ENCODE data around the gene COPS2. TPM values are rescaled to one million over a fixed set of nuclear protein-coding genes. Genes with fewer than 3 reads are reported as not detected.
"Not testable (repeated sequence)": the region's sequence is repeated elsewhere in the genome, so short reads cannot be mapped to it uniquely, and the experiment has no call there.

COPS2 gene
- total RNA-seq, 3 donors from 2014 or later, result 99.4 to 108 (median 99.8) TPM

DNA sequence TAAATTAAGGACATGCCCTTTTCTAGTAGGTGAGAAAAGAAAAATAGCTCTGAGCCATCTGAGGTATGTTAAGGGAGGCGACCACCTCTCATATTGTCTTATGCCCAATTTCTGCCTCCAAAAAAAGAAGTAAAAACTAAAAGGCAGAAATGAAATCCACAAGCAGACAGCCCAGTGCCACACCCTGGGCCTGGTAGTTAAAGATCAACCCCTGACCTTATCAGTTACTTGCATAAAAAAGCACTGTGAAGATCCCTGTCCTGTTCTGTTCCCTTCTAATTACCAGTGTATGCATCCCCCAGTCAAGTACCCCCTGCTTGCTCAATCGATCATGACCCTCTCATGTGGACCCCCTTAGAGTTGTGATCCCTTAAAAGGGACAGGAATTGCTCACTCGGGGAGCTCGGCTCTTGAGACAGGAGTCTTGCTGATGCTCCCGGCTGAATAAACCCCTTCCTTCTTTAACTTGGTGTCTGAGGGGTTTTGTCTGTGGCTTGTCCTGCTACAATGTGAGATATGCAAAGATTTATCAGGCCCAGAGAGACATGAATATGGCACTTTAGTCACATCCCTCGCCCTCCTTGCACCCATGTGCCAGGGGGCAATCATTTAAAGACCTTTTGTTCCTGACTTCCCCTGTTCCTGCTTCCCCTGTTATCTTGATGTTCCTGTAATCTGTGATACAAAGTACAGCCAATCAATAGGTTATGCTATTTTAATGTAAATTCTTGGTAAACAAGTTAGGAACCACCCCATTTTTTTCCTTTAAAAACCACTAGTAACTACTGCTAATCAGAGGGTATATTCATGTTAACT lies 20.4 kb upstream of the COPS2 start:
- not testable (repeated sequence) for H3K36me3 Mint-ChIP-seq (ENCODE audit: insufficient read depth); H3K27me3 Mint-ChIP-seq (ENCODE audit: low read depth); DNase-seq; H3K4me3 Mint-ChIP-seq; ATAC-seq; H3K9me3 Mint-ChIP-seq
- H3K4me1 Mint-ChIP-seq (ENCODE audit: low read depth), result peaks cover 32% of the 10 kb centered on the region

DNA sequence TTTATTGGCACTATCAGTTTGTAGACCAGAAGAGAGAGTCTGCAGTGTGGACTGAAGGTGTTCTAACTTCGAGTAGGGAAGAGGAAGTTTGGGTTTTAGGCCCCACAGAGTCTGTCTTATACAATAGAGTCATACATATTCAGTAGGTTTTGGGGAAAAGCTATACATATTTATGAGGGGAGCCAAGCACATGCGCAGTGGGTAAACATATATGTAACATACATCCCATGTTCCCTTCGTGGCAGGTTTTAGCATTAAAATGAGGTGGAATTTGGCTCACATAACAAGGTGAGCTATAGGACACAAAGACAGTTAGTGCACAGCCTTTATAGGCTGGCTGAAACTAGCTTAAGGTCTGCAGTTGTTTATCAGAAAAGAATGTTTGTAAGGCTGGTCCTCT lies 19.5 kb upstream of the COPS2 start:
- H3K9me3 Mint-ChIP-seq, result no peaks in the 10 kb centered on the region
- ATAC-seq (no peak), DNase-seq (no peak)
- no peaks in the 10 kb centered on the region for H3K27me3 Mint-ChIP-seq (ENCODE audit: low read depth)
- peaks cover 40% of the 10 kb centered on the region for H3K4me1 Mint-ChIP-seq (ENCODE audit: low read depth)
- no peak overlapping the region for H3K4me3 Mint-ChIP-seq
- H3K36me3 Mint-ChIP-seq (ENCODE audit: insufficient read depth), result peaks cover 8% of the 10 kb centered on the region

DNA sequence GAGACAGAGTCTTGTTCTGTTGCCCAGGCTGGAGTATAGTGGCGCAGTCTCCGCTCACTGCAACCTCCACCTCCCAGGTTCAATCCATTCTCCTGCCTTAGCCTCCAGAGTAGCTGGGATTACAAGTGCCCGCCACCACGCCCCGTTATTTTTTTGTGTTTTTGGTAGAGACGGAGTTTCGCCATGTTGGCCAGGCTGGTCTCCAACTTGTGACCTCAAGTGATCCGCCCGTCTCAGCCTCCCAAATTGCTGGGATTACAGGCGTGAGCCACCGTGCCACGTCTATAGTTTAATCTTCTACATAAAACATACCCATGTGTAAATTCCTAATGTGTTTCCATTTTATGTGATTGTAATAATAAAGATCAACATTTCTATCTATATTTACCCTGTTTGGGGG lies 16.4 kb upstream of the COPS2 start:
- ATAC-seq (no peak), DNase-seq (no peak)
- H3K4me1 Mint-ChIP-seq (ENCODE audit: low read depth), result peaks cover 46% of the 10 kb centered on the region
- H3K9me3 Mint-ChIP-seq, result no peaks in the 10 kb centered on the region
- no peaks in the 10 kb centered on the region for H3K27me3 Mint-ChIP-seq (ENCODE audit: low read depth)
- peaks cover 4% of the 10 kb centered on the region for H3K36me3 Mint-ChIP-seq (ENCODE audit: insufficient read depth)
- peak overlapping the region; percentile 96 for H3K4me3 Mint-ChIP-seq

DNA sequence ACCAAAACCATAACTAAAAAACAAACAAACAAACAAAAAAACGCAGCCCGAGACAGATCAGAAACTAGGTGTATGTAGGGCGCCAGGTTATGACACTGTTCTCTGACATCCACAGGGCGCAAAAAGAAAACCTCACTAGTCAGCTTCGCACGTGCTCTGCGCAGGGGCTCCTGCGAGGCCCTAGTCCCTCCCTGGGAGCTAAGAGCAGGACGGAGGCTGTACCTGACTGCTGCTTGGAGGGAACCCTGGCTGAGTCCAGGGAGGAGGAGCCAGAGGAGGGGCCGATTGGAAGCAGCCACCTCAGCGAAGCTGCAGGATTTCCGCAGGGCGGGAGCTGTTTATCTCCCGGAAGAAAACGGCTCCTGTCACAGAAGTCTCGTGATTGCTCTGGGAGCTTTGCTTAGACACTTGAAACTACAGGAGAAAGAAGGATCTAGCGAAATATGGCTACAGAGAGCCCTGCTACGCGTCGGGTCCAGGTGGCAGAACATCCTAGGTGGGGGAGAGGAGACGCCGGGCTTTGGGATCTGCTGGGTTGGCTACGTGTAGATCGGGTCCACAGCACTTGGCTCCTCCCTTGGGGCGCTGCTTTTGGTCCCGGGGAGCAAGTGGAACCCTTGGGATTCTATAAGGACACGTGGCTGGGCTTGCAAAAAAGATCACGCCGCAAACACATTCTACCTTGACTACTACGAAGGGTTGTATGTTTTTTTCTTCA lies 14.6 kb upstream of the COPS2 start, which contains the start of gene GALK2:
Gene GALK2, plus strand, starts transcription at position 368 of the 718 bp plus-strand sequence. Its CDS starts 76 bp downstream, at position 444.
- peak; percentile 62 for DNase-seq
- no peaks in the 10 kb centered on the region for H3K27me3 Mint-ChIP-seq (ENCODE audit: low read depth)
- peak; percentile 99 to 100 for ATAC-seq
- H3K36me3 Mint-ChIP-seq (ENCODE audit: insufficient read depth), result peaks cover 4% of the 10 kb centered on the region
- no peaks in the 10 kb centered on the region for H3K9me3 Mint-ChIP-seq
- H3K4me1 Mint-ChIP-seq (ENCODE audit: low read depth), result peaks cover 40% of the 10 kb centered on the region
- peak within 1 kb of the TSS; percentile 96 for H3K4me3 Mint-ChIP-seq

DNA sequence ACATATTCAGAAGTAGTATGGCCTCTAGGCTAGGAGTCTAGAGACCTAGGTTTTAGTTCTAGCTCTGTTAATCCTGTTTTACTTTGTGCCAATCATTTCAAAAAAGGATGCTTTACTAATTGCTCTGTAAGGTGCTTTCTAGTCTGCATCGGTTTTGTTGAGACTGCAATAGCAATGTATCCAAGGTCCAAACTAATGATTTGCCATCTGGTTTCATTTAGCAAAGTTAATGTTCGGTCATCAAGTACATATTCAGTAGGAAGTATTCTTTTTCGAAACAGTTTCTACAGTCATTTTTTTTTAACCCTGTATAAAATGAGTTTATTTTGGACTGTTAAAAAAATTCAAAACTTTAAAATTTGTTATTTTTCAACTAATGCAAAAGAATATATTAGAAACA lies 12.6 kb upstream of the COPS2 start:
- H3K9me3 Mint-ChIP-seq, result no peaks in the 10 kb centered on the region

DNA sequence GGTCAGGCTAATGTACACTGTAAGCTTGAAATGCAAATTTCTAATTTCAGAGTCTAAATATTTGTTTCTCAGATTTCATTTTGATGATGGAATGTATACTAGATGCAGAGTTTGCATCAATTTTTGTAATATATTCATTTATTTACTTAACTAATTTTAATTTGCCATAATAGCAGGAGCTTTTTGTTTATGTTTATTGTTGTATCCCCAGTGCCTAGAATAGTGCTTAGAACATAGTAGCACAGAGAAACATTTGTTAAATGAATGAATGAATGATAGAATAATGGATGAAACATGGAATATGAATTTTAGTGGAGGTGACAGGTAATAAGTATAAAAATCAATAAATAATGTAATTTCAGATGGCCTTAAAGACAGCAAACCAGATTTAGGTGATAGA lies 9.5 kb upstream of the COPS2 start:
- ATAC-seq (no peak), DNase-seq (no peak)
- Mint-ChIP-seq H3K9me3 (no peaks in the 10 kb centered on the region), H3K27me3 (ENCODE audit: low read depth) (no peaks in the 10 kb centered on the region), H3K36me3 (ENCODE audit: insufficient read depth) (peaks cover 12% of the 10 kb centered on the region), H3K4me3 (no peak overlapping the region), H3K4me1 (ENCODE audit: low read depth) (peaks cover 9% of the 10 kb centered on the region)

More for the DNA sequence above, 12.6 kb upstream of the COPS2 start:
- H3K36me3 Mint-ChIP-seq (ENCODE audit: insufficient read depth), result peaks cover 4% of the 10 kb centered on the region
- H3K4me3 Mint-ChIP-seq, result no peak overlapping the region
- ATAC-seq (no peak), DNase-seq (no peak)
- no peaks in the 10 kb centered on the region for H3K27me3 Mint-ChIP-seq (ENCODE audit: low read depth)
- peaks cover 34% of the 10 kb centered on the region for H3K4me1 Mint-ChIP-seq (ENCODE audit: low read depth)

DNA sequence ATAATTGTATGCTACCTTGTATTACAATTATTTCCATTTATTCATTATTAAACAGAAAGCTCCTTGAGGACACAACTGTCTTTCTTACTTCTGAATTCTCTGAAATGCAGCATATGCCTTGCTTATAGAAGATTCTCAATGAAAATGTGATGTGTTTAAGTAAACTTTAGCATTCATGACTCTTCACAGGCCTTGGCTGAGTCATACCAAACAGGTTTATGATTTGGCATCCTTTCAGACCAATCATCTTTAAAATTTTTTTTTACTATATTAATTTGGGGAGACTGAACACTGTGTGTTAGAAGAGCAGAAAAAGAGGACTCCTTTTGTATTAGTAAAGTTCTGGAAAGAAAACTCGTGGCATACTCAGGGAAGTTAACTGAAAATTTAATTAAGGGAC lies 8.3 kb upstream of the COPS2 start:
- ATAC-seq (no peak), DNase-seq (no peak)
- no peaks in the 10 kb centered on the region for H3K27me3 Mint-ChIP-seq (ENCODE audit: low read depth)
- H3K36me3 Mint-ChIP-seq (ENCODE audit: insufficient read depth), result peaks cover 12% of the 10 kb centered on the region
- no peaks in the 10 kb centered on the region for H3K9me3 Mint-ChIP-seq
- H3K4me1 Mint-ChIP-seq (ENCODE audit: low read depth), result peaks cover 2% of the 10 kb centered on the region
- no peak overlapping the region for H3K4me3 Mint-ChIP-seq

DNA sequence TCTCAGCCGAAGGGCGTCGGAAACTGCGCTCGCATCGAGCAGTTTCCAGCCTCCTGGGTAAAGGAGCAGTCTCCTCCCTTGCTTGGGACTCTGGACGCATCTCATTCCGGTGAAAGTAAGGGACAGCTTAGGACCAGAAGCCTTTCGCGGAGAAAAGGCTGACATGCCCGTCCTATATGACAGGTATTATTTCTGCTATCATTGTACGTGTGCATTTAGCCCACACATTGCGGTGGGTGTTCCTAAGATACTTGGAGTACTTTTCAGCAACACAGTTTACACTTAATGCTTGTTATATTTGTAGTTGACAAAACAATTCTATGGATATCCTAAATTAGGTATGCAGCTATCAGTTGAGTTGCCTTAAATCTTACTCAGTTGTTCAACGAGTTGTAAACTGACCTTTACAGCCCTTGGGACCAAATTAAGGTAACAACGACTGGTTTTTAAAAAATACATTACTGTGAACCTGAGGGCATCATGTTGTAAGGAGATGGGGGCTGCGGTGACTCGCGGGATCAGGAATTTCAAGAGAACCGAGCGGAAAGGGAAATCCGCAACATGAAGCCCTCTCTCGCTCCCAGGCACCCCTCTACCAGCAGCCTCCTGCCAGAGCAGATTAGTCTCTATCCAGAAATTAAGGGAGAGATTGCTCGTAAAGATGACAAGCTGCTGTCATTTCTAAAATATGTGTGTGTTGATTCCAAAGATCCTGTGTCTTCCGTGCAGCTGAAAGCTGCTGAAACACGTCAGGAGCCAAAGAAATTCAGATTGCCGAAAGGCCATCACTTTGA lies 632 bp upstream of the COPS2 start:
- Mint-ChIP-seq H3K9me3 (no peaks in the 10 kb centered on the region), H3K4me3 (peak overlapping the region; percentile 94), H3K36me3 (ENCODE audit: insufficient read depth) (no peaks in the 10 kb centered on the region), H3K27me3 (ENCODE audit: low read depth) (no peaks in the 10 kb centered on the region), H3K4me1 (ENCODE audit: low read depth) (peaks cover 44% of the 10 kb centered on the region)
- ATAC-seq (no peak), DNase-seq (no peak)

DNA sequence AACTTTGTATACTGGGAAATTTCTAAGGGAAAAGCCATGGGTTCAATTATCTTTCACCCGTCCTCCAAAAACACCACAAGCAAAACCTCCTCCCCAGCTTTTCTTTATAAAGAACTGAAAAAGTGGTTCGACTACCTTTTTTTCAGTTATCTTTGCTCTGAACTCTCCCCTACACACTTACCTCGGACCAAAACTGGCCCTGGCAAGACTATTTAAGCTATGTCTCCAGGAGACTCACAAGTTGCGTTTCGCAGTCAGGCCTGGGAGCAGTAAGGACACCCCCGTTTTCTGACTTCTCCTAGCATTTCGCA lies 645 bp downstream of the COPS2 start:
- peaks cover 4% of the 10 kb centered on the region for H3K36me3 Mint-ChIP-seq (ENCODE audit: insufficient read depth)
- ATAC-seq (no peak), DNase-seq (no peak)
- H3K27me3 Mint-ChIP-seq (ENCODE audit: low read depth), result no peaks in the 10 kb centered on the region
- peaks cover 48% of the 10 kb centered on the region for H3K4me1 Mint-ChIP-seq (ENCODE audit: low read depth)
- no peaks in the 10 kb centered on the region for H3K9me3 Mint-ChIP-seq
- peak overlapping the region; percentile 94 for H3K4me3 Mint-ChIP-seq

DNA sequence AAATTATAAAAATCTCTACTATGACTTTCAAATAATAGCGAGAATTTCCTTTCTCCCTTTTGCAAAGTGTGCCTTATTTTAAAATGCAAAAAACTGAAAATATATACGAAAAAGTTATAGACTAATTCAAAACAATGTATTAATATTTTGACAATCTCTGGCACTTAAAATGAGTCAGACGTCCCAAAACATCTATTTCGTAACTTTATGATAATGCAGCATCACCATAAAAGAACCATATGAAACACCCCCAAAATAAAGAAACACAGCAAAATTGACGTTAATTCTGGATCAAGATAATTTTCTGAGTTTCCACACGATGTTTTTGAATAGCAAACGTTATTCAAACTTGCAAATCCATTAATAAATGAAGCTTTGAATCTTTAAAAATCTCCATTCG lies 1.0 kb downstream of the COPS2 start:
- H3K27me3 Mint-ChIP-seq (ENCODE audit: low read depth), result no peaks in the 10 kb centered on the region
- ATAC-seq (no peak), DNase-seq (no peak)
- H3K4me3 Mint-ChIP-seq, result peak overlapping the region; percentile 94
- H3K36me3 Mint-ChIP-seq (ENCODE audit: insufficient read depth), result peaks cover 5% of the 10 kb centered on the region
- peaks cover 51% of the 10 kb centered on the region for H3K4me1 Mint-ChIP-seq (ENCODE audit: low read depth)
- no peaks in the 10 kb centered on the region for H3K9me3 Mint-ChIP-seq

DNA sequence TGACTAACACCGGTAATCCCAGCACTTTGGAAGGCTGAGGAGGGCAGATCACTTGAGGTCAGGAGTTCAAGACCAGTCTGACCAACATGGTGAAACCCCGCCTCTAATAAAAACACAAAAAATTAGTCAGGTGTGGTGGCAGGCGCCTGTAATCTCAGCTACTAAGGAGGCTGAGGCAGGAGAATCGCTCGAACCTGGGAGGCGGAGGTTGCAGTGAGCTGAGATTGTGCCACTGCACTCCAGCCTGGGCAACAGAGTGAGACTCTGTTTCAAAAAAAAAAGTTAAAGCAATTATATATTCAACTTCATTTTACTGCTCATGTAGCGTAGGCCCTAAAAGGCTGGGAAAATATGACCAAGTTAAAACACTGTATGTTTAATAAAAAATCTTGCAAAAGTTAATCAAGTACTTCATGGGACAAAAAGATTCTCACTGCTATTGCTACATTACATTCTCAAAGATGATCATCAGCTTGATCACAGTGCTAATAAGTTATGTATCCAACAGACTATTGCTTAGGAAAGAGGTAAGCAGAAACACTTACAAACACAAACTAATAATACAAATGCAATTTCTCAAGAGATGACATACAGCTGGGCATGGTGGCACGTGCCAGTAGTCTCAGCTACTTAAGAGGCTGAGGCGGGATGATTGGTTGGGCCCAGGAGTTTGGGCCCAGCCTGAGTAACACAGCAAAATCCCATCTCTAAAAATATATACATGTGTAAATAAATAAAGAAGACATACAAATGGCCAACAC lies 2.7 kb downstream of the COPS2 start:
- Mint-ChIP-seq H3K4me3 (peak overlapping the region; percentile 94), H3K27me3 (ENCODE audit: low read depth) (no peaks in the 10 kb centered on the region), H3K9me3 (no peaks in the 10 kb centered on the region), H3K36me3 (ENCODE audit: insufficient read depth) (peaks cover 9% of the 10 kb centered on the region), H3K4me1 (ENCODE audit: low read depth) (peaks cover 62% of the 10 kb centered on the region)
- no peak for DNase-seq
- no peak for ATAC-seq

DNA sequence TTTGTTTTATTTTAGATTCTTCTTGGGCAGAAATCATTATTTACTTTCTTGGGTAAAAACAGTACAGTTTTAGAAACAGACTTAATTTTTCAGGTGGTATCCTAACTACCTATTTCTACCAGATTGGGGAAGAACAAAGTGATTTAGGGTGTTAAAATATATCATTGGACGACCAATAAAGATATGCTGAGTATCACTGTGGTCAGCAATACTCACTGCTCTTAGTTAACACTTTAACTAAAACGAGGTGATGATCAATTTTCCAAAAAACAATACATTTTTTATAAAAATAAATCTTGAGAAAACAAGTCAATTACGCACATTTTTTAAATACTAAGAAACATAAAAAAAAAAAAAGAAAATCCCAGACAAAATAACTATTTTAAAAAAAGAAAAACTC lies 3.6 kb downstream of the COPS2 start:
- H3K9me3 Mint-ChIP-seq, result no peaks in the 10 kb centered on the region
- H3K36me3 Mint-ChIP-seq (ENCODE audit: insufficient read depth), result peaks cover 9% of the 10 kb centered on the region
- ATAC-seq (no peak), DNase-seq (no peak)
- H3K27me3 Mint-ChIP-seq (ENCODE audit: low read depth), result no peaks in the 10 kb centered on the region
- H3K4me3 Mint-ChIP-seq, result no peak overlapping the region
- H3K4me1 Mint-ChIP-seq (ENCODE audit: low read depth), result peaks cover 64% of the 10 kb centered on the region

DNA sequence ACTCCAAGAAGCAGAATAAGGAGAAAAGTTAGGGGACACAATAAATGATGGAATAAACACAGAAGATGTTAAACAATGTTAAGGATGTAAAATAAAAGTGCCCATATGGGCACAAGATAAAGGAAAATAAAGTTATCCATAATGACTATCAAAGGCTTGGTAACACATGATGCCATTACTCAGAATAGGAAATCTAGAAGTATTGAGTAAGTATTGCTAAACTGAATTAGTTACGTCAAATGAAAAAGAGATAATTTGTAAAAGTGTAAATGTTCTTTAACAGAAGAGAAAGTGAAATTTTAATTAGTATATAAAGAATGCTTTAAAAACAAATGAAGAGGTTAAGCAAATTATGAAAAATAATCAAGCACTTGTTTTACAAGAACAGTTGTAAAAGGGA lies 6.7 kb downstream of the COPS2 start:
- DNase-seq, result no peak
- Mint-ChIP-seq H3K36me3 (ENCODE audit: insufficient read depth) (peaks cover 9% of the 10 kb centered on the region), H3K4me1 (ENCODE audit: low read depth) (peaks cover 60% of the 10 kb centered on the region), H3K9me3 (no peaks in the 10 kb centered on the region), H3K27me3 (ENCODE audit: low read depth) (no peaks in the 10 kb centered on the region), H3K4me3 (no peak overlapping the region)
- no peak for ATAC-seq

DNA sequence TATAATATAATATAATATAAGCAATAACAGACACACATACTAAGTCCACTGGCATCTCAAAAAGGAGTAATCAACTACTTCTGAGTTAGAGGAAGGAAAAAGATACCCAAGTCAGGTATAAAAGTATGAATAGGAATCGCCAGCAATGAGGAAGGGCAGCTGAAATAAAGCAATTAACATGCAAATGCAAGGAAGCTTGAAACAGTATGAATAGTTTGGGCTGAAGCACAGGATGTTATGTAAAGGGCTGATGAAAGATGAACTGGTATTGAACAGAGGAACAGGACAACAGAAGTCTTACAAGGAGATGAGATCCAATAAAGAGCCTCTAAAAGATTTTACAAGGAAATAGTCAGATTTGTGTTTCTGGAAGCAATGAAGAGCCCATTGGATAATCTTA lies 7.1 kb downstream of the COPS2 start:
- DNase-seq (no peak), ATAC-seq (no peak)
- peaks cover 56% of the 10 kb centered on the region for H3K4me1 Mint-ChIP-seq (ENCODE audit: low read depth)
- H3K36me3 Mint-ChIP-seq (ENCODE audit: insufficient read depth), result peaks cover 13% of the 10 kb centered on the region
- H3K9me3 Mint-ChIP-seq, result no peaks in the 10 kb centered on the region
- H3K27me3 Mint-ChIP-seq (ENCODE audit: low read depth), result no peaks in the 10 kb centered on the region
- no peak overlapping the region for H3K4me3 Mint-ChIP-seq

Measured in activated T-cell treated with anti-CD3 and anti-CD28 coated beads, Interleukin-2, amount 50 U/mL, for 4 hours (primary cell).